ENCODE results near the gene SLC22A5.

- no peak for TF ChIP-seq CTCF (optimal IDR thresholded peaks at IDR 0.05 in 1 of 3, IDR thresholded peaks at IDR 0.05 in 1 of 3, conservative IDR thresholded peaks at IDR 0.05 in 1 of 3; ENCODE audit: extremely low read depth in 1 of 3, insufficient read depth in 2 of 3, low read length in 3 of 3)
- TF ChIP-seq EZH2 (IDR thresholded peaks at IDR 0.05; ENCODE audit: low read length): no peak
Measured at GRCh38 chr5:132444061-132444460, 74.6 kb downstream of the SLC22A5 start.

Data from keratinocyte (primary cell).